KOPT-K1 (cell line): ENCODE measurements around the gene FBXO4.

Source experiments
- H3K27ac ChIP-seq: fragments of 200-600 bp; sonication (generic); 2 replicates; pipeline ENCODE4 v1.5.1; 2016; ENCODE audit warnings: antibody characterized with exemption, mild to moderate bottlenecking, low read depth, low read length; ENCODE audit not compliant: poor library complexity, severe bottlenecking
- H3K36me3 ChIP-seq: fragments of 200-600 bp; sonication (generic); 2 replicates; pipeline ENCODE4 v1.5.1; 2017; ENCODE audit warnings: antibody characterized with exemption, mild to moderate bottlenecking, low read length, moderate library complexity; ENCODE audit not compliant: insufficient read depth
- H3K9me3 ChIP-seq: fragments of 200-600 bp; sonication (generic); 2 replicates; pipeline ENCODE4 v1.5.1; 2017; ENCODE audit warnings: antibody characterized with exemption, low read length, mild to moderate bottlenecking; ENCODE audit not compliant: insufficient read depth, poor library complexity, severe bottlenecking

Gene FBXO4

DNA sequence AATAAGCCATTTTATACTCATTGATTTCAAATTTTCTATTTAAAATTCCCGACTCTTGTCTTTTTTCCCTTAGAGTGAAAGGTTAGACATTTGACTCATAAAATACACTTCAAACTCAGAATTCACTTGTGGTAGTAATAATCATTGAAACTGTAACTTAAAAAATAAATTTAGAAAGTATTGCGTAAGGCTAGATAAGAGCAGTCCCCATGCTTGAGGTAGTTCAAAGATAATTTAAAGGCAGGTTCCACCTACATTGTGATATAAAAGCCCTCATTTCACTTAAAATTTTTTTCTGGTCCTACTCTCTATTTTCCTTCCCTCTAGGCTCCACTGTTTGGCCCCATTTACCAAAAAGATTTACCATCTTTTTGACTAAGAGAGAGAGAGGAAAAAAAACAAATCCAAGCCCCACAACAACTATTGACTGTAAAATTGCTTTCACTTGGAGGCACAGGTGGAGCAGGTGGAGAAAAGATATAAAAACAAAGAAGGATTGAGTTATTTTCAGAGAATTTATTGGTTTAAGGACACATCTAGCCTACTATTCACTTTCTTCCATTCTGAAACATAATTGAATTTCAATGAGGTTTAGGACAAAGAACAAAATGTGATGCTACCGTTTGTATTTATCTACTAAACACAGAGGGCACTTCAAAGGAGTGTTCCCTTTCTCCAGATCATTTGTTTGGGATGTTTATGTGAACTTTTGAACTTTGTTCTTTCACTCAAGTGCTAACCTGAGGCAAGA is 61.0 kb downstream of the FBXO4 start:
- Histone ChIP-seq H3K36me3 (no peaks in the 10 kb centered on the region), H3K27ac (no peak overlapping the region), H3K9me3 (no peaks in the 10 kb centered on the region)
